HG03520 (cell line): ENCODE data around the gene PANK2.
"Not testable (repeated sequence)": the region's sequence is repeated elsewhere in the genome, so short reads cannot be mapped to it uniquely, and the experiment has no call there.

ENCODE experiments used
- ATAC-seq: cut with Tn5 transposase; IDR thresholded peaks from one replicate; pipeline ENCODE4 v1.9.1; 2021; ENCODE audit warnings: mild to moderate bottlenecking, moderate library complexity; ENCODE audit not compliant: unreplicated experiment

PANK2 gene

GRCh38 chr20:3888622-3889488, at the start of gene PANK2:
Gene PANK2 (plus strand): TSS chr20:3889387.
- ATAC-seq, result peak; percentile 85

- not testable (repeated sequence) for ATAC-seq
Observed at GRCh38 chr20:3840201-3840600, 49.0 kb upstream of the PANK2 start.

GRCh38 chr20:3842348-3842930, 46.7 kb upstream of the PANK2 start:
- ATAC-seq, result no peak

DNA sequence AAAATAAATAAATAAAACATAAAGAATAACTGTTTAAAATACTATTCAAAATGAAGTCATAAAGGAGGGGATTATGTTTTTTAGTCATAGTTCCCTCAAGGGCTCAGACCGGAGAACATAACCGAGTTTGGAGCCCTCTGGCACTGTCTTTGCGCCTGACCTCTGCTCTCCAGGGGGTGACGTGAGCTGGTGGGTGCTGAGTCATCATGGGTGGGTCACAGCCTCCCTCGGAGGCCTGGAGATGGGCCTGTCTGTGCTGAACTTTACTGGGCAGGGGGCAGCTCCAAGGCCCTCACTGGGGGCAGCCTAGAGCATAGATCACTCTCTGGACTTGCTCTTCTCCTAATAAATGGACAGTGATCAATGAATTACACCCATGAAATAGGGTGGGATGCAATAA, 45.7 kb upstream of the PANK2 start:
- no peak for ATAC-seq

DNA sequence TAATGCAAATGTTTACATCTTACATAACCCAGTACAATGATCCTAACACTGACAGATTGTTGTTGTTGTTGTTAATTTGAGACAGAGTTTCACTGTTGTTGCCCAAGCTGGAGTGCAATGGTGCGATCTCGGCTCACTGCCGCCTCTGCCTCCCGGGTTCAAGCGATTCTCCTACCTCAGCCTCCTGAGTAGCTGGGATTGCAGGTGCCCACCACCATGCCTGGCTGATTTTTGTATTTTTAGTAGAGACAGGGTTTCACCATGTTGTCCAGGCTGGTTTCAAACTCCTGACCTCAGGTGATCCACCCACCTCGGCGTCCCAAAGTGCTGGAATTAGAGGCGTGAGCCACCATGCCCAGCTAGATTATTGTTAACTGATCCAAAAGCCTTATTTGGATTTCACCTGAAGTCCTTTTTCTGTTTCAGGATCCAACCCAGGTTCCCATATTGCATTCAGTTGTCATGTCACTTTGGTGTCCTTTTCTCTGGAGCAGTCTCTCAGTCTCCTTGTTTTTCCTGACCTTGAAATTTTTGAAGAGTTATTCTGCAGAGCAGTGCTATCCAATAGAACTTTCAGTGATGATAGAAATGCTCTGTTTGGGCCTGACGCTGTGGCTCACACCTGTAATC, 45.1 kb upstream of the PANK2 start:
- not testable (repeated sequence) for ATAC-seq

- no peak for ATAC-seq
Observed at GRCh38 chr20:3846378-3846739, 42.8 kb upstream of the PANK2 start.

- ATAC-seq, result peak; percentile 85
Observed at GRCh38 chr20:3846740-3847428, 42.3 kb upstream of the PANK2 start, which contains the start of gene MAVS. Gene MAVS (plus strand): TSS chr20:3846834. CDS start chr20:3854625, 7,791 bp downstream.

DNA sequence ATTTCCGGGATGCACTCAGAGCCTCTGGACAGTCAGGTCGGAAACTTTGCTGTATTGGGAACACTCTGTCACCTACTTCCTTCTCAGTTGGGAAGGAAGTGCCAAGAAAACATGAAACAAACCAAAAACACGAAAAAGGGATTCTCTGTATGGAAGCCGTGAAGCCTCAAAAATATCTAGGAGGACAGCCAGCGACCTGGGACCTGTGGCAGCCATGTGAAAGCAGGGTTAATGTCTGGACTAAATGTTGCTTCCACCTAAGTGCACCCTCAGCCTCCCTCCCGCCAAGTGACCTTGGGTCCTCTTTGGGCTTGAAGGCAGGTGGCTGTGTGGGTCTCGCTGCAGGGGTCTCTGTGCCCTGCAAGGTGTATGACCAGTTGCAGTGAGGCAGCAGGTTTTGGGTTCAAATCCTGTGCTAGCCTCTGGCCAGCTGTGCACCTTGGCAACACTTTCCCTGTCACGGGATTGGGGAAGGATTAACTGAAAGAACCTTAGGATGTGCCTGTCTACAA, 41.7 kb upstream of the PANK2 start:
- no peak for ATAC-seq

- ATAC-seq, result no peak
Observed at GRCh38 chr20:3848565-3848964, 40.6 kb upstream of the PANK2 start.

DNA sequence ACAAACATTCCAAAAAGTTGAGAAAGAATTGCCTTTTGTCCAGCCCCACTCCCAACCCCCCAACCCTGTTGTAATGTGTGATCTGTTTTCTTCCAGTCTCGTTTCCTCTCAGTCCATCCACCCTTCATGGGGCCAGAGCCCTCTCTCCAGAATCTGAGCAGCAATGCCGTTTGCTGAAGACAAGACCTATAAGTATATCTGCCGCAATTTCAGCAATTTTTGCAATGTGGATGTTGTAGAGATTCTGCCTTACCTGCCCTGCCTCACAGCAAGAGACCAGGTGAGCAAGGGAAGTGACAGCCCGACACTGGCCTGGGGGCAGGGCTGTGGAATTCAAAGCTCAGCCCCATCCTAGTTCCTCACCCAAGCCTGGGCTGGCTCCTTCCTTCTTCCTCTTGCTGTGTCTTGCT, 34.7 kb upstream of the PANK2 start:
- ATAC-seq, result no peak

GRCh38 chr20:3857405-3857804, 31.8 kb upstream of the PANK2 start:
- ATAC-seq, result no peak

DNA sequence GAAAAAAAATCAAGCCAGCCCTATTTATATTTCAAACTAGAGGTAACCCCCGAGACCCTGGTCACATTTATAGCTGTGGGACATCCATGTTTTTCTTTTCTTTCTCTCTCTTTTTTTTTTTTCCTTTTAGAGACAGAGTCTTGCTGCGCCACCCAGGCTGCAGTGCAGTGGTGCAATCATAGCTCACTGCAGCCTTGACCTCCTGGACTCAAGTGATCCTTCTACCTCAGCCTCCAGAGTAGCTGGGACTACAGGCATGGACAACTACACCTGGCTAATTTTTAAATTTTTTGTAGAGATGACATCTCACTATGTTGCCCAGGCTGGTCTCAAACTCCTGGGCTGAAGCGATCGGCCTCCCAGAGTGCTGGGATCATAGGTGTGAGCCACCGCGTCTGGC, 30.5 kb upstream of the PANK2 start:
- ATAC-seq, result no peak

DNA sequence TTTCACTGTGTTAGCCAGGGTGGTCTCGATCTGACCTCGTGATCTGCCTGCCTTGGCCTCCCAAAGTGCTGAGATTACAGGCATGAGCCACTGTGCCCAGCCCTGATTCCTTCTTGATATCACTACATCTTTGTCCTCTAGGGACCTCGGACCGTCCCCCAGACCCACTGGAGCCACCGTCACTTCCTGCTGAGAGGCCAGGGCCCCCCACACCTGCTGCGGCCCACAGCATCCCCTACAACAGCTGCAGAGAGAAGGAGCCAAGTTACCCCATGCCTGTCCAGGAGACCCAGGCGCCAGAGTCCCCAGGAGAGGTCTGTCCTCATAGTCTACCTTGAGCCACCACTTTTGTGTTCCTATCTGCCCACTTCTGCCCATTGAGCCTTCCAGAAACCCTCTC, 28.0 kb upstream of the PANK2 start:
- no peak for ATAC-seq

GRCh38 chr20:3862333-3862732, 26.9 kb upstream of the PANK2 start:
- ATAC-seq, result no peak

DNA sequence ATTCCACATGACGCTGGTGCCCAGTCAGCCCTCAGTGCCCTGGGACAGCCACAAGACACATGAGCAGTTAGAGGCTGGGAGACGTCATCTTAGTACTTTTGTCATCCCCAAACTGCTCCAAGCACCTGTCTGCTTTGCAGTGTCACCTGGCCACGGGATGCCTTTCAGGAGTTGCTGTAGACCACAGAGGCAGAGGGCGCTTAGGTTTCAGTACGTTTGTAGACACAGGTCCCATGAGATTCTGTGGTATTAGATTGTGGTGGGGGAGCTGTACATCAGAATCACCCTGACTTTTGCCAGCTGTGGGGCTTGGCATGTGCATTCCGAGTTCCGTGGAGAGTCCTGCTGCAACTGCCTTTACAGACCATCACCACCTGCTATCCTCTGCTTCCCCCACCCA, 25.9 kb upstream of the PANK2 start:
- ATAC-seq, result no peak

DNA sequence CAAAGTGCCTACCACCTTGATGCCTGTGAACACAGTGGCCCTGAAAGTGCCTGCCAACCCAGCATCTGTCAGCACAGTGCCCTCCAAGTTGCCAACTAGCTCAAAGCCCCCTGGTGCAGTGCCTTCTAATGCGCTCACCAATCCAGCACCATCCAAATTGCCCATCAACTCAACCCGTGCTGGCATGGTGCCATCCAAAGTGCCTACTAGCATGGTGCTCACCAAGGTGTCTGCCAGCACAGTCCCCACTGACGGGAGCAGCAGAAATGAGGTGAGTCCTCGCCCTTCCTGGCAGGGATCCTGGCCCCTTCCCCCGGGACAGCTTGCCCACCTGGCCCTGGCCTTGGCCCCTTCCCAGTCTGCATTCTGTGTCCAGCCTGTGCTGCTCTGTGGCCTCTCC, 24.7 kb upstream of the PANK2 start:
- ATAC-seq, result no peak

DNA sequence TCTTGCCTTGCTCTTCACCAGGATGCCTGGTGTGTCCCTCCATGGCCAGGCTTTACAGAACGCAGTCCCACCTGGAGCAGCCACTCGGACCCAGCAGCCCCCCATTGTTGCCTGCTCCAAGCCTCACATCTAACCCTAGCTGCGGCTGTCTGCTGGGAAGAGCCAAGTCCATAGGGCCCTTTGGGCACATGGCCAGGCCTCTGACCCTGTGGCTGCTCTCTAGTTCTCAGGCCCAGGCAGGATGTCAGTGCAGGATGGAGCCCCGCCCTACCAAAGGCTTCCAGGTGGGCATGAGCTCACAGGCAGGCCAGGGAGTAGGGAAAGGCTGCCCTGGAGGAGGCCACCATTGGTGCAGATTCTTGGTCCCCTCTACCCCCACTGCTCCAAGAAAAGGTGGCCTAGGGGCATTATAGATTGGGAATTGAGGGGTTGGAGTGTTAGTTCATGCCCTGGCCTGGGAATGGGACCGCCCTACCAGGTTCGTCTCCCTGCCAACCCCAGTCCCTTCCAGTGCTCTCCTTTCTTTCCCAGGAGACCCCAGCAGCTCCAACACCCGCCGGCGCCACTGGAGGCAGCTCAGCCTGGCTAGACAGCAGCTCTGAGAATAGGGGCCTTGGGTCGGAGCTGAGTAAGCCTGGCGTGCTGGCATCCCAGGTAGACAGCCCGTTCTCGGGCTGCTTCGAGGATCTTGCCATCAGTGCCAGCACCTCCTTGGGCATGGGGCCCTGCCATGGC, 23.9 kb upstream of the PANK2 start:
- no peak for ATAC-seq

- no peak for ATAC-seq
Observed at GRCh38 chr20:3865887-3866407, 23.2 kb upstream of the PANK2 start.

- ATAC-seq, result no peak
Observed at GRCh38 chr20:3866464-3866863, 22.7 kb upstream of the PANK2 start.

DNA sequence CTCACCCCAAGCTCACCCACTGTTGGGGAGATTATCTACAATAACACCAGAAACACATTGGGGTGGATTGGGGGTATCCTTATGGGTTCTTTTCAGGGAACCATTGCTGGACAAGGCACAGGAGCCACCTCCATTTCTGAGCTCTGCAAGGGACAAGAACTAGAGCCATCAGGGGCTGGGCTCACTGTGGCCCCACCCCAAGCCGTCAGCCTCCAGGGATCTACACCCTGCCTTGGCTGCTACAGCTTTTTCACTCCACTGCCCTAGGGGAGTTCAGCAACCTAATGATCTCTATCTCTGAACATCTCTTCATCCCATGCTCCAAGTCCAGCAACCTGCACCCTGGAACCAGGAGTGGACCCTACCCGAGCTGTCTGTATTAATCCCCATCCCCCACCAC, 21.4 kb upstream of the PANK2 start:
- no peak for ATAC-seq
